ENCODE results near the gene NT5M. TPM values are rescaled to one million over a fixed set of nuclear protein-coding genes. Genes with fewer than 3 reads are reported as not detected.

Gene NT5M
- total RNA-seq, 4 donors from 2014 or later, result 1.1 to 6.0 (median 2.8) TPM

DNA sequence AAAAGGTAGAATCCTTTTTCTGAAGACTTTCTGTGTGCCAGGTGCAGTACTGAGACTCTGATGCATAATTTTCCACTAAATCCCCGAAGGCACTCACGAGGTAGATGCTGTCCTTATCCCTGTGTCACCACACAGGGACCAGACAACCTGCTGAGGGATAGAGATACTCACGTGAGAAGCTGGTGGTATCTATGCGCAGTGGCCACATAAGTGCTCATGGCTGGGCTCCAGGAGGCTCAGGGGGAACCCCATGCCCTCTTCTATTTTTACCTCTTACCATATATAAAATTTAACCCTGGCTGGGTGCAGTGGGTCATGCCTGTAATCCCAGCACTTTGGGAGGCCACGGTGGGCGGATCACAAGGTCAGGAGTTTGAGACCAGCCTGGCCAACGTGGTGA is 38.3 kb downstream of the NT5M start:
- 85 to 88% methylated on average over 7 of the region's 7 CpGs for WGBS, 2 donors

DNA sequence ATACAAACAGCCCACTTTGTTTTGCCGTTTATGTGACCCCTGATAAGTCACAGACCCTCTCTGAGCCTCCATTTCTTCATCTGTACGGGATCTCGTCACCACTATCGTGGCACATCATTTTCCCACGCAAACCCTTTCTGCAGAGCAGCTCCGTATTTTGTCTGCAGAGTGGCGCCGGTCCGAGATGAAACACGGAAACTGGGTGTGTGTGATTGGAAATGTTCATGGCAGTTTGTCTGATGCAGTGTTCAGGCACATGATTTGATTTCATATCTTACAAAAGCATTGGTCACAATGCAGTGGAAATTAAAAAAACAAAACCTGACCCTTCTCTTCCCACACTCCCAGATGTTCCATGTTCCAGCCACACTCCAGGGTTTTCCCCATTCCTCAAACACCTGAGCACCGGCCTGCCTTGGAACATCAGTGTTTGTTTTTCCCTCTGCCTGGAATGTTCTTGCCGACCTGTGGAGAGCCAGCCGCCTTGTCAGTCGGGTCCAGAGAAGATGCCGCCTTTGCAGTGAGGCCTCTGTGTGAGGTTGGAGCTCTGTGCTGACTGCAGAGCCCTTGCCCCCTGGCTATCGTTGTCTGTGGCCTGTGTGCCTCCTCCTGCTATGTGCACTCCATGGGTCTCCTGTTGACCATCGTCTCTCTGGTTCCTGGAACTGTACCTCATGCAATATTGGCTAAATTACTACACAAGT is 39.2 kb downstream of the NT5M start:
- WGBS, 2 donors, result 82 to 85% methylated on average over 17 of the region's 17 CpGs
- H3K36me3 ChIP-seq, result no peaks in the 10 kb centered on the region

More for the DNA sequence above, 38.3 kb downstream of the NT5M start:
- H3K36me3 ChIP-seq, result no peaks in the 10 kb centered on the region
- H3K27me3 ChIP-seq, result no peaks in the 10 kb centered on the region
- H3K4me3 ChIP-seq (replicated peaks in 1 of 3), result no peak overlapping the region
- no peaks in the 10 kb centered on the region for H3K4me1 ChIP-seq
- TF ChIP-seq, protein P1, sequence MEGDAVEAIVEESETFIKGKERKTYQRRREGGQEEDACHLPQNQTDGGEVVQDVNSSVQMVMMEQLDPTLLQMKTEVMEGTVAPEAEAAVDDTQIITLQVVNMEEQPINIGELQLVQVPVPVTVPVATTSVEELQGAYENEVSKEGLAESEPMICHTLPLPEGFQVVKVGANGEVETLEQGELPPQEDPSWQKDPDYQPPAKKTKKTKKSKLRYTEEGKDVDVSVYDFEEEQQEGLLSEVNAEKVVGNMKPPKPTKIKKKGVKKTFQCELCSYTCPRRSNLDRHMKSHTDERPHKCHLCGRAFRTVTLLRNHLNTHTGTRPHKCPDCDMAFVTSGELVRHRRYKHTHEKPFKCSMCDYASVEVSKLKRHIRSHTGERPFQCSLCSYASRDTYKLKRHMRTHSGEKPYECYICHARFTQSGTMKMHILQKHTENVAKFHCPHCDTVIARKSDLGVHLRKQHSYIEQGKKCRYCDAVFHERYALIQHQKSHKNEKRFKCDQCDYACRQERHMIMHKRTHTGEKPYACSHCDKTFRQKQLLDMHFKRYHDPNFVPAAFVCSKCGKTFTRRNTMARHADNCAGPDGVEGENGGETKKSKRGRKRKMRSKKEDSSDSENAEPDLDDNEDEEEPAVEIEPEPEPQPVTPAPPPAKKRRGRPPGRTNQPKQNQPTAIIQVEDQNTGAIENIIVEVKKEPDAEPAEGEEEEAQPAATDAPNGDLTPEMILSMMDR (IDR thresholded peaks at IDR 0.05), result no peak
- no peak for TF ChIP-seq POLR2A (IDR thresholded peaks at IDR 0.05)
- no peaks in the 10 kb centered on the region for H3K9me3 ChIP-seq
- intact Hi-C loops (cut with DNase I), result no loop called here
- no peak for DNase-seq
- H3K27ac ChIP-seq, result no peak overlapping the region

DNA sequence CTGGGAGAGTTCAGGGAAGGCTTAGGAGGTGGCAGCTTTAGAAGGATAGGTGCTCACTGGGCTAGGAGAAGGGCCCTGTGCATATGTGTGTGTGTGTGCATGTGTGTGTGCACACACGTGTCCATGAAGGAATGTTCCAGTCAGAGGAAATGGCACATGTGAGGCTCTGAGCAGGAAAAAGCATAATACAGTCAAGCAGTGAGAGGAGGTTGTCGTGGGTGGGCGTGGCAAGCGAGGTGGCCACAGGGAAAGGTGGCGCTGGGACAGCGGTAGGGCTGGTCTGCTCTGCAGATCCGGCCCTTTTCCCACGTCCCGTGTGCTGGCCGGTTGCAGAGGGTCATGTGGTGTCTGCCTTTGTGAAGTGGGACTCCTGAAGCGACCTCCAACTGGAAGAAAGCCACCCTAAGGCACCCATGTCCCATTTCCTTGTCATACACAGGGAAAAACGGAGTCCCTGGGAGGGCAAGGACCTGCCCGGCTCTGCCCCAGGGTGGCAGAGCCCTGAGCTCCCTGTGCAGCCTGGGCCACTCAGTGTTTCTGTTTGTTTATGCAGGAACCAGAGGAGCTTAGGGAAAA is 40.1 kb downstream of the NT5M start:
- intact Hi-C loops (cut with DNase I), result no loop called here
- Histone ChIP-seq H3K27me3 (no peaks in the 10 kb centered on the region), H3K4me1 (no peaks in the 10 kb centered on the region), H3K9me3 (no peaks in the 10 kb centered on the region), H3K27ac (no peak overlapping the region), H3K36me3 (no peaks in the 10 kb centered on the region), H3K4me3 (replicated peaks in 1 of 3) (no peak overlapping the region)
- TF ChIP-seq, protein P1 (IDR thresholded peaks at IDR 0.05), result no peak
- TF ChIP-seq POLR2A (IDR thresholded peaks at IDR 0.05), result no peak
- WGBS, 2 donors, result 82 to 84% methylated on average over 12 of the region's 13 CpGs
- DNase-seq, result no peak

More for the DNA sequence above, 39.2 kb downstream of the NT5M start:
- no peak for TF ChIP-seq POLR2A (IDR thresholded peaks at IDR 0.05)
- TF ChIP-seq, protein P1 (IDR thresholded peaks at IDR 0.05), result no peak
- H3K4me1 ChIP-seq, result no peaks in the 10 kb centered on the region
- H3K9me3 ChIP-seq, result no peaks in the 10 kb centered on the region
- H3K4me3 ChIP-seq (replicated peaks in 1 of 3), result no peak overlapping the region
- no peak overlapping the region for H3K27ac ChIP-seq
- DNase-seq, result no peak
- H3K27me3 ChIP-seq, result no peaks in the 10 kb centered on the region
- intact Hi-C loops (cut with DNase I), result no loop called here

DNA sequence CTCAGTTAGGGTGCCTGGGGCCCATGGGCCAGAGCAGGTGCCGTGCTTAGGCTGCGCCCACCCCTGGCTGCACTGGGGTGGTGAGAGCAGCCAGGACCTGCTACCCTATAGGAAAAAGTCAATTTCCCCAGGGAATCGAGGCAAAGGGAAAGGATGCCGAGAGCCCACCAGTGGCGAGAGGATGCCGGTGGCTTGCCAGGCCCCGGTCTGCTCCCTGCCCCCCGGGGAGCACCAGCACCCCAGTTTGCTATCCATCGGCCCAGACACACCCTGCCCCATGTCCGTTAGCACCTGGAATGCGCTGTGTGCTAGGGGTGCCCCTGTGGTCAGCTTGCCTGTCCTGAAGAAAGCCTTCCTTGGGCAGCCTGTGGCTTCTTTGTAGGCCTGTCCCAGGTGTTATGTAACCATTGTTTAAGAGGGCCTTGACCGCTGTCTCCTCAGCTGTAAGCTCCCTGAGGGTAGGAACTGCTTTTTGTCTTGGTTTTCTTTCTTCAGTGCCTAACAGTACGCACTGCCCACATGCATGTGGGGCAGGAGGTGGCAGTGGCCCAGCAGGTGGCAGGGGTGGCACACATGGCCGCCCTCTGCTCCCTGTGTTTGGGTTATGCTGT is 40.8 kb downstream of the NT5M start:
- intact Hi-C loops (cut with DNase I), result no loop called here
- no peaks in the 10 kb centered on the region for H3K27me3 ChIP-seq
- no peaks in the 10 kb centered on the region for H3K4me1 ChIP-seq
- no peak overlapping the region for H3K4me3 ChIP-seq (replicated peaks in 1 of 3)
- TF ChIP-seq POLR2A (IDR thresholded peaks at IDR 0.05), result no peak
- TF ChIP-seq, protein P1 (IDR thresholded peaks at IDR 0.05), result no peak
- DNase-seq, result no peak
- no peaks in the 10 kb centered on the region for H3K36me3 ChIP-seq
- WGBS, 2 donors, result 97 to 100% methylated on average over 6 to 9 of the region's 14 CpGs
- no peaks in the 10 kb centered on the region for H3K9me3 ChIP-seq
- H3K27ac ChIP-seq, result no peak overlapping the region
